SH-SY5Y (cell line): ENCODE data around the gene CD2AP.

Experiments used
- GATA2 ChIP-seq: IDR thresholded peaks from 2 replicates; pipeline ENCODE4 v1.6.1; 2011; ENCODE audit warnings: mild to moderate bottlenecking, low read depth, low read length
- GATA3 ChIP-seq: IDR thresholded peaks from 2 replicates; pipeline ENCODE4 v1.6.1; 2011; ENCODE audit warnings: low read depth, mild to moderate bottlenecking, low read length, moderate library complexity

DNA sequence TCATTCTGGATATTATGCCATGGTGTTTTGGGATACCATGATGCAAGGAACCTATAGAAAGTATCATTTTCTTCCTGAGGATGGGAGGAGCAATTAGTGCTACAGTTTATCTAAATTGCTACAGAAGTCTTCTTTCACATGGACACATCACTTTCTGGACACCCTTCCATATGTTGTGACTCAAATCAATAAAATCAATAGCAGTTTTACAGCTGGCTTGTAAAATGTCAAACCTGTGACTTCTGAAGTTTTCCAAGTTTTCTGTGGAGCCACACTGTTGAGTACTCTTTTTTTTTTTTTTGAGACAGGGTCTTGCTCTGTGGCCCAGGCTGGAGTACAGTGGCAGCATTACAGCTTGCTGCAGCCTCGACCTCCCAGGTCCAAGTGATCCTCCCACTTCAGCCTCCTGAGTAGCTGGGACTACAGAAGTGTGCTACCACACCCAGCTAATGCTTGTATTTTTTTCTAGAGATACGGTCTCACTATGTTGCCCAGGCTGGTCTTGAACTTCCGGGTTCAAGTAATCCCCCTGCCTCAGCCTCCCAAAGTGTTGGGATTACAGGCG lies 24.1 kb upstream of the CD2AP start:
- TF ChIP-seq GATA3 (no peak), GATA2 (no peak)
